Bronchial epithelial cell (primary cell): ENCODE measurements around the gene MATK. TPM values are rescaled to one million over a fixed set of nuclear protein-coding genes. Genes with fewer than 3 reads are reported as not detected.

Source experiments
- DNase-seq: peaks from one replicate; pipeline ENCODE4 v3.0.0-alpha.2; 2010; ENCODE audit warnings: low read depth
- FAIRE-seq: peaks from 2 replicates; lab custom pipeline; 2011; peaks lifted over from hg19 to GRCh38; lab: Jason Lieb, UNC
- H3K27me3 ChIP-seq: 2 replicates; pipeline ENCODE4 v1.5.1; 2011; ENCODE audit warnings: low read length; ENCODE audit not compliant: control insufficient read depth, insufficient read depth
- H3K36me3 ChIP-seq: 2 replicates; pipeline ENCODE4 v1.5.1; 2011; ENCODE audit warnings: low read length; ENCODE audit not compliant: control insufficient read depth, insufficient read depth
- H3K4me3 ChIP-seq: 2 replicates; pipeline ENCODE4 v1.5.1; 2011; ENCODE audit warnings: mild to moderate bottlenecking, low read depth, low read length, control low read depth
- total RNA-seq: library from RNA; depleted of rRNA; stranded (reverse); fragments of >200 nt; gene quantifications from 2 replicates; pipeline ENCODE4 v1.2.1, GENCODE V29; 2014
- TF ChIP-seq, protein P1 (sequence below): IDR thresholded peaks from 2 replicates; pipeline ENCODE4 v1.5.1; 2011; ENCODE audit warnings: mild to moderate bottlenecking, moderate library complexity, low read length, control low read depth, inconsistent platforms; ENCODE audit not compliant: insufficient read depth, severe bottlenecking

MATK gene
- total RNA-seq, 1 donor from 2014 or later = not detected

GRCh38 chr19:3776479-3777040 lies 9.6 kb downstream of the MATK start:
- Histone ChIP-seq H3K27me3 (no peaks in the 10 kb centered on the region), H3K36me3 (no peaks in the 10 kb centered on the region), H3K4me3 (no peak overlapping the region)
- TF ChIP-seq, protein P1, sequence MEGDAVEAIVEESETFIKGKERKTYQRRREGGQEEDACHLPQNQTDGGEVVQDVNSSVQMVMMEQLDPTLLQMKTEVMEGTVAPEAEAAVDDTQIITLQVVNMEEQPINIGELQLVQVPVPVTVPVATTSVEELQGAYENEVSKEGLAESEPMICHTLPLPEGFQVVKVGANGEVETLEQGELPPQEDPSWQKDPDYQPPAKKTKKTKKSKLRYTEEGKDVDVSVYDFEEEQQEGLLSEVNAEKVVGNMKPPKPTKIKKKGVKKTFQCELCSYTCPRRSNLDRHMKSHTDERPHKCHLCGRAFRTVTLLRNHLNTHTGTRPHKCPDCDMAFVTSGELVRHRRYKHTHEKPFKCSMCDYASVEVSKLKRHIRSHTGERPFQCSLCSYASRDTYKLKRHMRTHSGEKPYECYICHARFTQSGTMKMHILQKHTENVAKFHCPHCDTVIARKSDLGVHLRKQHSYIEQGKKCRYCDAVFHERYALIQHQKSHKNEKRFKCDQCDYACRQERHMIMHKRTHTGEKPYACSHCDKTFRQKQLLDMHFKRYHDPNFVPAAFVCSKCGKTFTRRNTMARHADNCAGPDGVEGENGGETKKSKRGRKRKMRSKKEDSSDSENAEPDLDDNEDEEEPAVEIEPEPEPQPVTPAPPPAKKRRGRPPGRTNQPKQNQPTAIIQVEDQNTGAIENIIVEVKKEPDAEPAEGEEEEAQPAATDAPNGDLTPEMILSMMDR = no peak
- FAIRE-seq (peak; percentile 43), DNase-seq (no peak)

- no peaks in the 10 kb centered on the region for H3K27me3 ChIP-seq
- FAIRE-seq = no peak
- H3K4me3 ChIP-seq = no peak overlapping the region
- no peak for DNase-seq
- H3K36me3 ChIP-seq = no peaks in the 10 kb centered on the region
- TF ChIP-seq, protein P1 = no peak
These were observed 10.3 kb downstream of the MATK start for GRCh38 chr19:3775831-3776230.

- Histone ChIP-seq H3K36me3 (no peaks in the 10 kb centered on the region), H3K27me3 (no peaks in the 10 kb centered on the region), H3K4me3 (no peak overlapping the region)
- FAIRE-seq (no peak), DNase-seq (no peak)
- TF ChIP-seq, protein P1 = no peak
These were observed 10.8 kb downstream of the MATK start for GRCh38 chr19:3775374-3775711.

DNA sequence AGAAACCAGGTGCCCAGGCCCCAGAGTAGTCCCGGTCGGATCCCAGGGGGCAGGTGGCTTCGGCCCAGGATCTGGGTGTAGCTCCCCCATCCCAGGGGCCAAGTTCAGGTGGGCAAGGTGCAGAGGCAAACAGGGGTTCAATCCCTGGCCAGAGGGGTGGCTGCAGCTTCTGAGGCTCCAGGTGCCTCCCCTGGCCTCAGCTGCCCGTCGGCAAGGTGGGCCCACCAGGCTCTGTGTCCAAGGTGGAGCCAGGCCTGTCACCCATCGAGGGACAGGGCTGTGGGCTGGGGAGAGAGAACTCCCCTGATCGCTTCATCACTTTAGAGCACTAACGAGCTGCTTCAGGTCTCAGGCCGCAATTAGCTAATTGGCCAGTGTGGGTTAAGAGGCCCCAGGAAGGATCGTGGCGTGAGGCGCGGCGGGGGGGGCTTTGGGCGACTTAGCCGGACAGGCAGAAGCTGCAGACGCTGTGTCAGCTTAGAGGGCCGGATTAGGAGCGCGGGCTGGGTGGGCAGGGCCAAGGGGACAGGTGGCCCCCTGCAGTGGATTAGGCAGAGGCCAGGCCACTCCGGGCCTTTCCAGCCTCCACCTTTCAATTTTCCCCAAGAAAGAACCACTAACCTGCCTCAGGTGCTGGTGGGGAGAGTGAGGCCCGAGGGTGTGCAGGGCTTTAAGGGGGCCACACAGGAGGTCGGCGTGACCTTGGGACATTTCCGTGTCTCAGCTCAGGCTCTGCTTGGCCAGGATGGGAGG lies 11.4 kb downstream of the MATK start:
- TF ChIP-seq, protein P1 = no peak
- H3K4me3 ChIP-seq = no peak overlapping the region
- no peak for FAIRE-seq
- no peaks in the 10 kb centered on the region for H3K36me3 ChIP-seq
- H3K27me3 ChIP-seq = no peaks in the 10 kb centered on the region
- no peak for DNase-seq

DNA sequence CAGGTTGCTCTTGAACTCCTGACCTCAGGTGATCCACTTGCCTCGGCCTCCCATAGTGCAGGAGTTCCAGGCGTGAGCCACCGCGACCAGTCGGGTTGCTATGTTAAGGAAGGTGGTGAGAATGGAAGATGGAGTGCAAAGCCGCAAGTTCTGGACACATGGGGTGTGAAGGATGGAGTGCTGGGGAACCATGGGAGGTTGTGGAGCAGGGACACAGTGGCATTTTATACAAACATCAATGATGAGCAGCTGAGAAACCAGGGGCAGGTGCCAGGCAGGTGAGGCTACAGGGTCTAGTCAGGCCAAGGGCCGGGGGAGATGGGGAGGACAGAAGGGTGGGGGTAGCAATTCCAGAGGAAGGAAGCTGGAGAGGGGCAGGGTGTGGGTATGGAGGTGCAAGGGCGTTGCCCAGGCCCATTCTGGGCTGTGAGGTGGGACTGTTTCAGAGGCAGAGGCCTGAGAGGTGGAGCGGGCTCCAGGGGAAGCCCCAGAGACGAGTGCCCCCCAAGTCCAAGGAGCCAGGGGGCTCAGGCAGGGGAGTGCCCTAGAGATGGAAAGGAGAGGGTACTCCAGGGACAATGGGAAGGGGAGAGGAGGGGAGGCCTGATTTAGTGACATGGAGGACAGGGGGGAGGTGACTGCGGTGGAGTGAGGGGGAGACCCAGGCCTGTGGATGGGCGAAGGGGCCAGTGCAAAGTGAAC lies 12.2 kb downstream of the MATK start:
- no peak for DNase-seq
- TF ChIP-seq, protein P1 = no peak
- Histone ChIP-seq H3K36me3 (no peaks in the 10 kb centered on the region), H3K4me3 (no peak overlapping the region), H3K27me3 (no peaks in the 10 kb centered on the region)
- FAIRE-seq = no peak
